Mesenchymal stem cell (in vitro differentiated cells and primary cell): ENCODE measurements around the gene CDH15.
A peak's percentile ranks its signal among the peaks of the same experiment; 100 is the strongest.
"Not testable (repeated sequence)": the region's sequence is repeated elsewhere in the genome, so short reads cannot be mapped to it uniquely, and the experiment has no call there.

Experiments
- DNase-seq: peaks from one replicate; pipeline ENCODE4 v3.0.0-alpha.2; 2013
- H2AFZ ChIP-seq: one replicate; pipeline ENCODE4 v1.6.1; 2013; ENCODE audit warnings: low read depth, mild to moderate bottlenecking, control low read depth, inconsistent platforms, low read length, moderate library complexity
- H2AK5ac ChIP-seq: 2 replicates; pipeline ENCODE4 v1.6.1; 2013; ENCODE audit warnings: low read length, moderate library complexity, mild to moderate bottlenecking, inconsistent platforms; ENCODE audit not compliant: severe bottlenecking
- H2BK120ac ChIP-seq: one replicate; pipeline ENCODE4 v1.6.1; 2013; ENCODE audit warnings: low read depth, mild to moderate bottlenecking, inconsistent platforms, low read length, moderate library complexity
- H2BK12ac ChIP-seq, 2 experiments: one replicate each; pipeline ENCODE4 v1.6.1; 2013; ENCODE audit warnings: inconsistent platforms in 2 of 2, low read length in 2 of 2, mild to moderate bottlenecking in 2 of 2, moderate library complexity in 2 of 2, control low read depth in 1 of 2
- H2BK15ac ChIP-seq: one replicate; pipeline ENCODE4 v1.6.1; 2013; ENCODE audit warnings: mild to moderate bottlenecking, low read depth, inconsistent platforms; ENCODE audit not compliant: poor library complexity, severe bottlenecking
- H2BK5ac ChIP-seq: 2 replicates; pipeline ENCODE4 v1.6.1; 2013; ENCODE audit warnings: low read depth, mild to moderate bottlenecking, low read length, control low read depth, inconsistent platforms; ENCODE audit not compliant: poor library complexity, severe bottlenecking
- H3K14ac ChIP-seq, 2 experiments: one replicate each; pipeline ENCODE4 v1.6.1; 2013; ENCODE audit warnings: inconsistent platforms in 2 of 2, low read length in 2 of 2, control low read depth in 1 of 2, mild to moderate bottlenecking in 1 of 2, moderate library complexity in 1 of 2
- H3K18ac ChIP-seq, 2 experiments: one replicate each; pipeline ENCODE4 v1.6.1; 2013; ENCODE audit warnings: inconsistent platforms in 2 of 2, low read length in 2 of 2, control low read depth in 1 of 2, low read depth in 1 of 2, mild to moderate bottlenecking in 1 of 2
- H3K23ac ChIP-seq, 2 experiments: one replicate each; pipeline ENCODE4 v1.6.1; 2013; ENCODE audit warnings: inconsistent platforms in 2 of 2, low read length in 2 of 2, mild to moderate bottlenecking in 2 of 2, moderate library complexity in 2 of 2, control low read depth in 1 of 2
- H3K27ac ChIP-seq: 2 replicates; pipeline ENCODE4 v1.5.1; 2013; ENCODE audit warnings: mild to moderate bottlenecking, moderate library complexity, low read length, control low read depth, inconsistent platforms; ENCODE audit not compliant: poor library complexity, severe bottlenecking
- H3K27me3 ChIP-seq, 2 experiments: 2 replicates each; pipeline versions ENCODE4 v1.6.1 to v1.7.0; 2013; ENCODE audit warnings: low read length in 2 of 2, mild to moderate bottlenecking in 2 of 2, moderate library complexity in 2 of 2, control low read depth in 1 of 2, inconsistent platforms in 1 of 2; ENCODE audit not compliant: control insufficient read depth in 1 of 2, insufficient read depth in 1 of 2
- H3K36me3 ChIP-seq, 2 experiments: 2 replicates each; pipeline versions ENCODE4 v1.6.1 to v1.7.0; 2013; ENCODE audit warnings: low read length in 2 of 2, control low read depth in 1 of 2, inconsistent platforms in 1 of 2, low read depth in 1 of 2, mild to moderate bottlenecking in 1 of 2; ENCODE audit not compliant: insufficient read depth in 2 of 2, control insufficient read depth in 1 of 2
- H3K4ac ChIP-seq, 2 experiments: one replicate each; pipeline ENCODE4 v1.6.1; 2013; ENCODE audit warnings: inconsistent platforms in 2 of 2, low read length in 2 of 2, mild to moderate bottlenecking in 2 of 2, moderate library complexity in 2 of 2, control low read depth in 1 of 2, low read depth in 1 of 2
- H3K4me1 ChIP-seq: 2 replicates; pipeline ENCODE4 v1.6.1; 2013; ENCODE audit warnings: low read depth, low read length, control low read depth; ENCODE audit not compliant: control insufficient read depth, insufficient read depth
- H3K4me2 ChIP-seq: 2 replicates; pipeline ENCODE4 v1.6.1; 2013; ENCODE audit warnings: low read length, mild to moderate bottlenecking, inconsistent platforms; ENCODE audit not compliant: poor library complexity, severe bottlenecking
- H3K4me3 ChIP-seq, 2 experiments: 2 replicates each; pipeline versions ENCODE4 v1.5.1 to v1.7.0; 2013; ENCODE audit warnings: low read length in 2 of 2, mild to moderate bottlenecking in 2 of 2, control low read depth in 1 of 2, low read depth in 1 of 2; ENCODE audit not compliant: insufficient read depth in 1 of 2
- H3K79me1 ChIP-seq: replicated peaks from 2 replicates; pipeline ENCODE4 v1.6.1; 2013; ENCODE audit warnings: mild to moderate bottlenecking, control low read depth, low read length, inconsistent platforms; ENCODE audit not compliant: poor library complexity, severe bottlenecking
- H3K9ac ChIP-seq: 2 replicates; pipeline ENCODE4 v1.7.0; 2013; ENCODE audit warnings: mild to moderate bottlenecking, low read length, moderate library complexity
- H3K9me3 ChIP-seq: 2 replicates; pipeline ENCODE4 v1.7.0; 2013; ENCODE audit warnings: mild to moderate bottlenecking, low read length; ENCODE audit not compliant: control insufficient read depth
- H4K8ac ChIP-seq: one replicate; pipeline ENCODE4 v1.6.1; 2013; ENCODE audit warnings: inconsistent platforms, mild to moderate bottlenecking, low read length, moderate library complexity
- H4K91ac ChIP-seq: one replicate; pipeline ENCODE4 v1.6.1; 2013; ENCODE audit warnings: mild to moderate bottlenecking, low read length, inconsistent platforms
- WGBS: methylation state at CpG from one replicate; pipeline ENCODE4 v1.1.7; 2013; ENCODE audit warnings: mixed read lengths; 5-methylcytosine and 5-hydroxymethylcytosine counted together

CDH15 gene

DNA sequence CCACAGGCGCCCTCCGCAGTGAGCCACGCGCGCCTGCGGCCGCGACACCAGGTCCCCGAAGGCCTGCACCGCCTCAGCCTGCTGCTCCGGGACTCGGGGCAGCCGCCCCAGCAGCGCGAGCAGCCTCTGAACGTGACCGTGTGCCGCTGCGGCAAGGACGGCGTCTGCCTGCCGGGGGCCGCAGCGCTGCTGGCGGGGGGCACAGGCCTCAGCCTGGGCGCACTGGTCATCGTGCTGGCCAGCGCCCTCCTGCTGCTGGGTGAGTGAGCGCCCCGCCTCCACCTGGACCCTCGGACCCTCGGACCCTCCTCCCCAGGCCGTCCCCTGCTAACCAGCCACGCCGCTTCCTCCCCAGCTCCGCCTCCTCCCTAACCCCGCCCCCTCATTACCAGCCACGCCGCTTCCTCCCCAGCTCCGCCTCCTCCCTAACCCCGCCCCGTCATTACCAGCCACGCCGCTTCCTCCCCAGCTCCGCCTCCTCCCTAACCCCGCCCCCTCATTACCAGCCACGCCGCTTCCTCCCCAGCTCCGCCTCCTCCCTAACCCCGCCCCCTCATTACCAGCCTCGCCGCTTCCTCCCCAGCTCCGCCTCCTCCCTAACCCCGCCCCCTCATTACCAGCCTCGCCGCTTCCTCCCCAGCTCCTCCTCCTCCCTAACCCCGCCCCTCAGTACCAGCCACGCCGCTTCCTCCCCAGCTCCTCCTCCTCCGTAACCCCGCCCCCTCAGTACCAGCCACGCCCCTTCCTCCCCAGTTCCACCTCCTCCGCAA lies 20.8 kb downstream of the CDH15 start:
- peak overlapping the region; percentile 79 for H2AFZ ChIP-seq
- peak overlapping the region; percentile 60 to 70 for H3K4me3 ChIP-seq
- not testable (repeated sequence) for H3K9ac ChIP-seq, H2BK5ac ChIP-seq, H3K4ac ChIP-seq, H3K36me3 ChIP-seq, H3K79me1 ChIP-seq, H3K9me3 ChIP-seq, H2BK15ac ChIP-seq, H3K27ac ChIP-seq, H2AK5ac ChIP-seq
- WGBS: 3% methylated on average over 55 of the region's 63 CpGs
- peak; percentile 92 for DNase-seq
- peak overlapping the region; percentile 96 for H4K8ac ChIP-seq
- peaks cover 0 to 34% of the 10 kb centered on the region in 2 experiments for H3K27me3 ChIP-seq
- peak overlapping the region in 1 of 2 experiments; percentile 83 for H3K14ac ChIP-seq
- H2BK120ac ChIP-seq: peak overlapping the region; percentile 81
- peaks cover 12% of the 10 kb centered on the region for H3K4me1 ChIP-seq
- peak overlapping the region; percentile 98 for H3K4me2 ChIP-seq
- H3K18ac ChIP-seq: peak overlapping the region; percentile 80 to 92
- peak overlapping the region; percentile 61 for H4K91ac ChIP-seq
- peak overlapping the region in 1 of 2 experiments; percentile 30 for H2BK12ac ChIP-seq
- peak overlapping the region in 1 of 2 experiments; percentile 26 for H3K23ac ChIP-seq

DNA sequence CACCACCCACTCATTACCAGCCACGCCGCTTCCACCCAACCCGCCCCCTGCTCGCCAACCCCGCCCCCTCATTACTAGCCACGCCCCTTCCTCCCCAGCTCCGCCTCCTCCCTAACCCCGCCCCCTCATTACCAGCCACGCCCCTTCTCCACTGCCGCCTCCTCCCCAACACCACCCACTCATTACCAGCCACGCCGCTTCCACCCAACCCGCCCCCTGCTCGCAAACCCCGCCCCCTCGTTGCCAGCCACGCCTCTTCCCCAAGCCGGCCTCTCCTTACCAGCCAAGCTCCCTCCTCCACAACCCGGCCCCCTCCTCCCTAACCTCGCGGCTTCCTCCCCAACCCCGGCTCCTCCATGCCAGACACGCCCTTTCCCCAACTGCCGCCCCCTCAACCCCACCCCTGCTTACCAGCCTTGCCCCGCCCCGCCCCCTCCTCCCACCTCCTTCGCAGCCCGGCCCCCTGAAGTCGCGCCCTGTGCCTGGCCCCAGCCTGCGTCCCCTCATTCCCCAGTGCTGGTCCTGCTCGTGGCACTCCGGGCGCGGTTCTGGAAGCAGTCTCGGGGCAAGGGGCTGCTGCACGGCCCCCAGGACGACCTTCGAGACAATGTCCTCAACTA lies 21.5 kb downstream of the CDH15 start:
- Histone ChIP-seq H2BK120ac (no peak overlapping the region), H3K18ac (peak overlapping the region; percentile 64 to 90), H3K9me3 (no peaks in the 10 kb centered on the region), H3K9ac (no peak overlapping the region), H4K91ac (no peak overlapping the region), H2BK15ac (peak overlapping the region; percentile 74), H3K79me1 (no peaks in the 10 kb centered on the region), H3K4me1 (peaks cover 15% of the 10 kb centered on the region), H2BK5ac (no peak overlapping the region), H3K14ac (no peak overlapping the region), H4K8ac (peak overlapping the region; percentile 87), H3K4me2 (no peak overlapping the region), H3K27me3 (peaks cover 4 to 41% of the 10 kb centered on the region in 2 experiments), H3K4me3 (no peak overlapping the region), H3K23ac (no peak overlapping the region), H3K27ac (no peak overlapping the region), H3K36me3 (peaks cover 0 to 5% of the 10 kb centered on the region in 2 experiments), H2AFZ (no peak overlapping the region), H2AK5ac (no peak overlapping the region), H3K4ac (no peak overlapping the region), H2BK12ac (peak overlapping the region in 1 of 2 experiments; percentile 8)
- 5% methylated on average over 36 of the region's 39 CpGs for WGBS
- DNase-seq: peak; percentile 84

DNA sequence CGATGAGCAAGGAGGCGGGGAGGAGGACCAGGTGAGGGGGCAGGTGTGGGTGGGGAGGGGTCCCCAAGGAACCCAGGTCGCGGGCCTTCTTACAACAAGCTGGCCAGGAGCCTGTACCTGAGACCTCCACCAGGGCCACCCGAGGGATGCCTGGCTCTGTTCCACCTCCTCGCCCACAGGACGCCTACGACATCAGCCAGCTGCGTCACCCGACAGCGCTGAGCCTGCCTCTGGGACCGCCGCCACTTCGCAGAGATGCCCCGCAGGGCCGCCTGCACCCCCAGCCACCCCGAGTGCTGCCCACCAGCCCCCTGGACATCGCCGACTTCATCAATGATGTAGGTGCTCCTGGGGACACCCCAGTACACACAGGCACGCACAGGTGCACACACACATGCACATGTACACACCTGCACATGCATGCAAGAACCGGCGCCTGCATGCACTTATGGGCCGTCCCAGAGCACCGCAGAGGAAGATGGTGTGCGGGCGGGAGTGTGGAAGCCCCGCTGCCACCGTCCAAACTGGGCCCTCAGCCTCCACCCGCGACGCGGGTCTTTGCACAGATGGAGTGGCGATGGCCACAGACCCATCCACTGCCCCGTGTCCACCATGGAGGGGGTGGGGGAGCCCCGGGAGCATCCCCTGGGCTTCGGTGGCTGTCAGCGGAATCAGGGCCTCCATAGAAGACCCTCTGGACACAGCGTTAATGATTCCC lies 22.2 kb downstream of the CDH15 start:
- Histone ChIP-seq H3K4me1 (peaks cover 15% of the 10 kb centered on the region), H3K14ac (no peak overlapping the region), H3K4ac (no peak overlapping the region), H3K36me3 (peaks cover 0 to 7% of the 10 kb centered on the region in 2 experiments), H4K8ac (peak overlapping the region; percentile 87), H2BK5ac (no peak overlapping the region), H3K9ac (no peak overlapping the region), H2BK12ac (peak overlapping the region in 1 of 2 experiments; percentile 8), H4K91ac (no peak overlapping the region), H3K79me1 (no peaks in the 10 kb centered on the region), H3K27me3 (peaks cover 10 to 48% of the 10 kb centered on the region in 2 experiments), H3K9me3 (no peaks in the 10 kb centered on the region), H2AFZ (no peak overlapping the region), H2BK15ac (peak overlapping the region; percentile 74), H3K18ac (peak overlapping the region; percentile 64 to 90), H3K27ac (no peak overlapping the region), H2BK120ac (no peak overlapping the region), H2AK5ac (no peak overlapping the region), H3K4me2 (no peak overlapping the region), H3K23ac (no peak overlapping the region), H3K4me3 (no peak overlapping the region)
- 85% methylated on average over 38 of the region's 38 CpGs for WGBS
- DNase-seq: no peak
